Measurements from ENCODE around the gene STARD4. TPM values are rescaled to one million over a fixed set of nuclear protein-coding genes. Genes with fewer than 3 reads are reported as not detected.

Gene STARD4
- 32.9 TPM for polyA plus RNA-seq
- long read RNA-seq, donor 1, partial matches to known transcripts = 0 of 3 reads
- long read RNA-seq, donor 1, other reads (novel, unspliced or antisense) = 0 of 3 reads
- long read RNA-seq, donor 2, partial matches to known transcripts = 0 of 1 reads
- long read RNA-seq, donor 2, other reads (novel, unspliced or antisense) = 0 of 1 reads
- long read RNA-seq, donor 3, partial matches to known transcripts = 0 of 2 reads
- long read RNA-seq, donor 3, other reads (novel, unspliced or antisense) = 0 of 2 reads
- long read RNA-seq, donor 4 = 0 reads
- long read RNA-seq, donor 5, partial matches to known transcripts = 0 of 3 reads
- long read RNA-seq, donor 5, other reads (novel, unspliced or antisense) = 0 of 3 reads
- long read RNA-seq, donor 6, full-length matches to known transcripts = 5 of 5 reads
- long read RNA-seq, donor 6, partial matches to known transcripts = 0 of 5 reads
- long read RNA-seq, donor 6, other reads (novel, unspliced or antisense) = 0 of 5 reads
- long read RNA-seq, donor 7, full-length matches to known transcripts = 3 of 3 reads
- long read RNA-seq, donor 7, partial matches to known transcripts = 0 of 3 reads
- long read RNA-seq, donor 7, other reads (novel, unspliced or antisense) = 0 of 3 reads
- long read RNA-seq, donor 8, full-length matches to known transcripts = 5 of 5 reads
- long read RNA-seq, donor 8, partial matches to known transcripts = 0 of 5 reads
- long read RNA-seq, donor 8, other reads (novel, unspliced or antisense) = 0 of 5 reads
- long read RNA-seq, donor 9, full-length matches to known transcripts = 3 of 3 reads
- long read RNA-seq, donor 9, partial matches to known transcripts = 0 of 3 reads
- long read RNA-seq, donor 9, other reads (novel, unspliced or antisense) = 0 of 3 reads
- long read RNA-seq, donor 10, full-length matches to known transcripts = 3 of 3 reads
- long read RNA-seq, donor 10, partial matches to known transcripts = 0 of 3 reads
- long read RNA-seq, donor 10, other reads (novel, unspliced or antisense) = 0 of 3 reads
- long read RNA-seq, donor 11, full-length matches to known transcripts = 3 of 3 reads
- long read RNA-seq, donor 11, partial matches to known transcripts = 0 of 3 reads
- long read RNA-seq, donor 11, other reads (novel, unspliced or antisense) = 0 of 3 reads

DNA sequence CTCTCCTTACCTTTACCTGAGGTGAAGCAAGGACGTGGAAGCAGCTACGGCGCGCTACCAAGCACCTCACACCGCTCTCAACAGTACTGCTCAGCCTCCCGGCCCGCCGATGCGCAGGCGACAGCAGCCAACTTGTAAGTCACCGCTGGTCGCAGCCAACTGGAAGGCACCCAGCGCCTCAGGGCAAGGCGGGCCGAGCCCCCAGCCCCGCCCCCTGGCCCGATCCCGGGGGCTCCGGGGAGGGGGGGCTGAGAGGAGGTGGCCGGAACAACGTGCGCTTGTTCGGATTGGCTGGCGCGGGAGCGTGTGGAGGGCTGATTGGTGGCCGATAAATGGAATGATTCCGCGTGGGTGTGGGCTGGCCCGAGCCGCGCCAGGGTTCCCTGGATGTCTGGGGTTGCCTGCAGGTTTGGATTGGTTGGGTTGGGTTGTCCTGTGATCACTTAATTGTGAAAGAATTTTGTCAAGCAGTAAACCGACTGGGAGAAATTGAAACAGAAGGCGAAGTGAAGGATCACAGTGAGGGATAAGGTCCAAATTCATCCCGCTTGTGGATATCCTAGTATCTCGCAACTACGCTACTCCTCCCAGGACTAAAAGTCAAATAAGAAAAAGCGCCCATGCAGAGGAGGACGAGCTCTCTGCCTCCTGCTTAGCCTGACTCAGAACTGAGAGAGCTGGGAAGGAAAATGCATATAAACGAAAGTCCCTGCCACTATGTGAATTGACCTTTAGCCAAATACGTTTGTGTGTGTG lies at the start of gene STARD4:
Gene STARD4 (minus strand): TSS at position 161 of the 756 bp plus-strand sequence. CDS start 5,102 bp downstream, outside the sequence.
- peak within 1 kb of the TSS; percentile 77 for H3K4me3 ChIP-seq (ENCODE audit: low read length)
- DNase-seq = peak; percentile 94 to 97
- H3K27ac ChIP-seq (ENCODE audit: low read length) = peak within 1 kb of the TSS; percentile 98
- WGBS (ENCODE audit: insufficient coverage, low lambda C conversion rate) = 0% methylated on average over 1 of the region's 41 CpGs
- H3K27me3 ChIP-seq (ENCODE audit: control insufficient read depth, insufficient read depth, low read length) = no peaks in the 10 kb centered on the region
- peaks cover 11% of the 10 kb centered on the region for H3K4me1 ChIP-seq (ENCODE audit: control insufficient read depth, insufficient read depth, low read length)
- no peaks in the 10 kb centered on the region for H3K9me3 ChIP-seq (ENCODE audit: control insufficient read depth, low read depth, low read length)
- no peaks in the 10 kb centered on the region for H3K36me3 ChIP-seq (ENCODE audit: control insufficient read depth, insufficient read depth, low read length)

- Histone ChIP-seq H3K36me3 (ENCODE audit: control insufficient read depth, insufficient read depth, low read length) (no peaks in the 10 kb centered on the region), H3K27ac (ENCODE audit: low read length) (no peak overlapping the region), H3K4me3 (ENCODE audit: low read length) (no peak overlapping the region), H3K27me3 (ENCODE audit: control insufficient read depth, insufficient read depth, low read length) (no peaks in the 10 kb centered on the region), H3K4me1 (ENCODE audit: control insufficient read depth, insufficient read depth, low read length) (no peaks in the 10 kb centered on the region), H3K9me3 (ENCODE audit: control insufficient read depth, low read depth, low read length) (no peaks in the 10 kb centered on the region)
- DNase-seq = no peak
Measured at GRCh38 chr5:111559680-111560079, 47.3 kb upstream of the STARD4 start.

DNA sequence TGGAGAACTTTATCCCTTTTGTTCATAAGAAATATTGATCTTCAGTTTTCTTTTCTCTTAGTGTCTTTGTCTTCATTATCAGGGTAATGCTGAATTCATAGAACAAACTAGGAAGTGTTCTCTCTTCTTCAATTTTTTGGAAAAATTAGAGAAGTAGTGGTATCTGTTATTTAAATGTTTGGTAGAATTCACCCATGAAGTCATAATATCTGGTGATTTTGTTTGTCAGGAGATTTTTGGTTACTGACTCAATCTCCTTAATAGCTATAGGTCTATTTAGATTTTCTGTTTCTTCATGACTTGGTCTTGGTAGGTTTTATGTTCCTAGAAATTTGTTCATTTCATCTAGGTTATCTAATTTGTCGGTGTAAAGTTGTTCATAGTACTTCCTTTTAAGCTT lies 45.4 kb upstream of the STARD4 start:
- no peak for DNase-seq
- H3K27ac ChIP-seq (ENCODE audit: low read length) = no peak overlapping the region
- WGBS (ENCODE audit: insufficient coverage, low lambda C conversion rate) = 83% methylated on average over 1 of the region's 1 CpG
- no peaks in the 10 kb centered on the region for H3K36me3 ChIP-seq (ENCODE audit: control insufficient read depth, insufficient read depth, low read length)
- no peaks in the 10 kb centered on the region for H3K4me1 ChIP-seq (ENCODE audit: control insufficient read depth, insufficient read depth, low read length)
- H3K4me3 ChIP-seq (ENCODE audit: low read length) = no peak overlapping the region
- H3K9me3 ChIP-seq (ENCODE audit: control insufficient read depth, low read depth, low read length) = no peaks in the 10 kb centered on the region
- H3K27me3 ChIP-seq (ENCODE audit: control insufficient read depth, insufficient read depth, low read length) = no peaks in the 10 kb centered on the region

DNA sequence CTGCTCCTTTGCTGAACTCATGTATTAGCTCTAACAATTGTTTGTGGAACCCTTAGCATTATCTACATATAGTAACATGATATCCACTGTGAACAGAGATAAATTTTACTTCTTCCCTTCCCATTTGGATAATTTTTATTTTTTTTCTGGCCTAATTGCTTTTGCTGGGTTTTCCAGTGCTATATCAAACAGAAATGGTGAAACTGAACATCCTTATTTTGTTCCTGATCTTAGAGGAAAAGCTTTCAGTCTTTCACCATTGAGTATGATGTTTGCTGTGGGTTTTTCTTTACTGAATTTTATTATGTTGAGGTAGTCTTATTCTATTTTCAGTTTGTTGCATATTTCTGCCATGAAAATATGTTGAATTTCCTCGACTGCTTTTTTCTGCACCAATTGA lies 44.8 kb upstream of the STARD4 start:
- H3K27ac ChIP-seq (ENCODE audit: low read length) = no peak overlapping the region
- WGBS (ENCODE audit: insufficient coverage, low lambda C conversion rate) = no CpG with 5 or more reads among the region's 1 CpG
- H3K4me3 ChIP-seq (ENCODE audit: low read length) = no peak overlapping the region
- DNase-seq = no peak
- no peaks in the 10 kb centered on the region for H3K9me3 ChIP-seq (ENCODE audit: control insufficient read depth, low read depth, low read length)
- no peaks in the 10 kb centered on the region for H3K4me1 ChIP-seq (ENCODE audit: control insufficient read depth, insufficient read depth, low read length)
- H3K36me3 ChIP-seq (ENCODE audit: control insufficient read depth, insufficient read depth, low read length) = no peaks in the 10 kb centered on the region
- H3K27me3 ChIP-seq (ENCODE audit: control insufficient read depth, insufficient read depth, low read length) = no peaks in the 10 kb centered on the region

DNA sequence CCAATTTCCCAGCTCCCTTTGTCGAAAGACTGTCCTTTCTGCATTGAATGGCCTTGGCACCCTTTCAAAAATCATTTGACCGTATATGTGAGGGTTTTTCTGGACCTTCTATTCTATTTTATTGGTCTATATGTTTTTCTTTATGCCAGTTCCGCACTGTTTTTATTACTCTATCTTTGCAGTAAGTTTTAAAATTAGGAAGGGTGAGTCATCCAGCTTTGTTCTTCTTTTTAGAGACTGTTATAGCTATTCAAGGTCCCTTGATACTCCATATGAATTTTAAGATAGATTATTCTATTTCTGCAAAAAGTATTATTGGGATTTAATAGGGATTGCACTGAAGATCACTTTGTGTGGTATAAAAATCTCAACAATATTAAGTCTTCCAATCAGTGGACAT lies 44.2 kb upstream of the STARD4 start:
- WGBS (ENCODE audit: insufficient coverage, low lambda C conversion rate) = 87% methylated on average over 3 of the region's 3 CpGs
- Histone ChIP-seq H3K27me3 (ENCODE audit: control insufficient read depth, insufficient read depth, low read length) (no peaks in the 10 kb centered on the region), H3K4me3 (ENCODE audit: low read length) (no peak overlapping the region), H3K9me3 (ENCODE audit: control insufficient read depth, low read depth, low read length) (no peaks in the 10 kb centered on the region), H3K36me3 (ENCODE audit: control insufficient read depth, insufficient read depth, low read length) (no peaks in the 10 kb centered on the region), H3K27ac (ENCODE audit: low read length) (no peak overlapping the region), H3K4me1 (ENCODE audit: control insufficient read depth, insufficient read depth, low read length) (no peaks in the 10 kb centered on the region)
- DNase-seq = no peak

DNA sequence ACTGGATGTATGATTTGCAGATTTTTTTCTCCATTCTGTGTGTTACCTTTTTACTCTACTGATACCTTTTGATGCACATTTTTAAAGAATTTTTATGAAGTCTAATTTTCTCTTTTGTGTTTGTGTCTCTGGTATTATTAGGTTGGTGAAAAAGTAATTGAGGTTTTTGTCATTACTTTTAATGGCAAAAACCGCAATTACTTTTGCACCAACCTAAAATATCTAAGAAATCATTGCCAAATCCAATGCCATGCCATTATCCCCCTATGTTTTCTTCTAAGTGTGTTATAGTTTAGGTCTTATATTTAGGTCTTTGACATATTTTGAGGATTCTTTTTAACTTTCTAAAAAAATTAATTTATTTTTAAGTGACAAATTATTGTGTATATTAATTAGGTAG lies 43.4 kb upstream of the STARD4 start:
- WGBS (ENCODE audit: insufficient coverage, low lambda C conversion rate) = no CpG with 5 or more reads among the region's 1 CpG
- H3K27me3 ChIP-seq (ENCODE audit: control insufficient read depth, insufficient read depth, low read length) = no peaks in the 10 kb centered on the region
- H3K36me3 ChIP-seq (ENCODE audit: control insufficient read depth, insufficient read depth, low read length) = no peaks in the 10 kb centered on the region
- no peaks in the 10 kb centered on the region for H3K4me1 ChIP-seq (ENCODE audit: control insufficient read depth, insufficient read depth, low read length)
- H3K27ac ChIP-seq (ENCODE audit: low read length) = no peak overlapping the region
- H3K9me3 ChIP-seq (ENCODE audit: control insufficient read depth, low read depth, low read length) = no peaks in the 10 kb centered on the region
- no peak overlapping the region for H3K4me3 ChIP-seq (ENCODE audit: low read length)
- DNase-seq = no peak

DNA sequence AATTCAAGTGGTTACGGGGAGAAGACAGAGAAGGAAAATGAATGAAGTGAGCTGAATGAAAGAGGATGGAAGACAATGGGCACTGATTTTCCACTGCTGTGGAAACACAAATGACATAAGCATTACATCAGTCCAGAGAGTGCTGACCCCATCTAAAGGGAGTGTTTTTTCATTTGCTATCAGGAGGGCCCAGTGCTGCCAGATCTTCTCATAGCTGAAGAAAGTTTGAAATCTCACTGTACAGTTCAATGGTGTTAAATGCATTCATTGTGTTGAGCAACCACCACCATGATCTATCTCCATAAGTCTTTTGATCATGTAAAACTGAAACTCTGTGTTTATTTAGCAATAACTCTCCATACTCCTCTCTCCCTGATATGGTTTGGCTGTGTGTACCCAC lies 41.5 kb upstream of the STARD4 start:
- H3K9me3 ChIP-seq (ENCODE audit: control insufficient read depth, low read depth, low read length) = no peaks in the 10 kb centered on the region
- H3K27me3 ChIP-seq (ENCODE audit: control insufficient read depth, insufficient read depth, low read length) = no peaks in the 10 kb centered on the region
- no CpG with 5 or more reads among the region's 1 CpG for WGBS (ENCODE audit: insufficient coverage, low lambda C conversion rate)
- no peak for DNase-seq
- H3K36me3 ChIP-seq (ENCODE audit: control insufficient read depth, insufficient read depth, low read length) = no peaks in the 10 kb centered on the region
- no peak overlapping the region for H3K27ac ChIP-seq (ENCODE audit: low read length)
- H3K4me1 ChIP-seq (ENCODE audit: control insufficient read depth, insufficient read depth, low read length) = no peaks in the 10 kb centered on the region
- no peak overlapping the region for H3K4me3 ChIP-seq (ENCODE audit: low read length)

DNA sequence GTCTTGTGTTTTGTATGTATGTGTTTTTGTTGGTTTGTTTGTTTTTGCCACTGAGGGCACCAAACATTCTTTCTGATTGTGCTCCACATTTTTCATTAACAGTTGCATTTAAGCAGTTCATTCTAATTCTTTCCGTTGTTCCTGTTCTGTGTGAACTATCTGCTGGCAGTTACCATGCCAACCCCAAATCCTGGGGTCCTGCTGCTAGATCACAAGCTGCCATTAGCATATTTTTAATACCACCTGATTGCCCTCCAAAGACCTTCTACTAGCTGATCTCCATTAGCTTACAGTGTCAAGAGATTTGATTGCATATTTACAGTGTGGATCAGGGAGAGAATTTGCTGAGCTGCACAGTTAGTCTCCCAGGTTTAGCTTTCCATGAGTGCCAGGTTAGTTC lies 40.6 kb upstream of the STARD4 start:
- Histone ChIP-seq H3K27me3 (ENCODE audit: control insufficient read depth, insufficient read depth, low read length) (no peaks in the 10 kb centered on the region), H3K4me3 (ENCODE audit: low read length) (no peak overlapping the region), H3K4me1 (ENCODE audit: control insufficient read depth, insufficient read depth, low read length) (no peaks in the 10 kb centered on the region), H3K36me3 (ENCODE audit: control insufficient read depth, insufficient read depth, low read length) (no peaks in the 10 kb centered on the region), H3K9me3 (ENCODE audit: control insufficient read depth, low read depth, low read length) (no peaks in the 10 kb centered on the region), H3K27ac (ENCODE audit: low read length) (no peak overlapping the region)
- 86% methylated on average over 1 of the region's 1 CpG for WGBS (ENCODE audit: insufficient coverage, low lambda C conversion rate)
- no peak for DNase-seq

DNA sequence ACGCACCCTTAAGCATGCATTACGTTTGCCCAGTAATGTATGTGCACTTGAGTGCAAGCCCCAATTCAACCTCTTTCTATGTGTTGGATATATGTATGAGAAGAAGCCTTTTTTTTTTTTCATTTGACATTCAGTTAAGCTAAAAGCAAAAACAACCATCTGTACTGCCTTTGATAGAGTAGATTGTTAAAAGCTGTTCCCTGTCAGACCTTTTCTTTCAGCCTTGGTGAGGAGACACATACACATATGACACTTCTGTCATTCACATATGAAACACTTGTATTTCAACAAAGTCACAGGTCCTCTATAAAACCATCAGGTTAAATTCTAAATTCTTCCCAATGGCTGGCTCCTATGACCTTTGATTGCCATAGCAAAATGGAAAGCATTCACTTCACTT lies 40.2 kb upstream of the STARD4 start:
- Histone ChIP-seq H3K27me3 (ENCODE audit: control insufficient read depth, insufficient read depth, low read length) (no peaks in the 10 kb centered on the region), H3K4me1 (ENCODE audit: control insufficient read depth, insufficient read depth, low read length) (no peaks in the 10 kb centered on the region), H3K27ac (ENCODE audit: low read length) (no peak overlapping the region), H3K9me3 (ENCODE audit: control insufficient read depth, low read depth, low read length) (no peaks in the 10 kb centered on the region), H3K4me3 (ENCODE audit: low read length) (no peak overlapping the region), H3K36me3 (ENCODE audit: control insufficient read depth, insufficient read depth, low read length) (no peaks in the 10 kb centered on the region)
- no CpG with 5 or more reads among the region's 2 CpGs for WGBS (ENCODE audit: insufficient coverage, low lambda C conversion rate)
- no peak for DNase-seq

Data from large intestine (tissue), 12 donors.